ENCODE measurements around the gene GRIK5.
"Not testable (repeated sequence)": the region's sequence is repeated elsewhere in the genome, so short reads cannot be mapped to it uniquely, and the experiment has no call there.

Gene GRIK5

GRCh38 chr19:42069619-42070351 is at the start of gene GRIK5:
Gene GRIK5 (minus strand): TSS chr19:42070206. CDS start chr19:42065770, 4,436 bp downstream.
- in situ Hi-C loops (cut with HindIII; ENCODE audit: low sequenced_read_pairs), result no loop called here

GRCh38 chr19:42117076-42117475 is 47.1 kb upstream of the GRIK5 start:
- in situ Hi-C loops (cut with HindIII; ENCODE audit: low sequenced_read_pairs), result no loop called here

- in situ Hi-C loops (cut with HindIII; ENCODE audit: low sequenced_read_pairs), result no loop called here
Measured at GRCh38 chr19:42116308-42117075, 46.5 kb upstream of the GRIK5 start.

- in situ Hi-C loops (cut with HindIII; ENCODE audit: low sequenced_read_pairs), result no loop called here
Measured at GRCh38 chr19:42115705-42116104, 45.7 kb upstream of the GRIK5 start.

- in situ Hi-C loops (cut with HindIII; ENCODE audit: low sequenced_read_pairs), result no loop called here
Measured at GRCh38 chr19:42115219-42115618, 45.2 kb upstream of the GRIK5 start.

- in situ Hi-C loops (cut with HindIII; ENCODE audit: low sequenced_read_pairs), result no loop called here
Measured at GRCh38 chr19:42114412-42114811, 44.4 kb upstream of the GRIK5 start.

- in situ Hi-C loops (cut with HindIII; ENCODE audit: low sequenced_read_pairs), result no loop called here
Measured at GRCh38 chr19:42113641-42114348, 43.8 kb upstream of the GRIK5 start.

- in situ Hi-C loops (cut with HindIII; ENCODE audit: low sequenced_read_pairs), result no loop called here
Measured at GRCh38 chr19:42111811-42112210, 41.8 kb upstream of the GRIK5 start.

- in situ Hi-C loops (cut with HindIII; ENCODE audit: low sequenced_read_pairs), result no loop called here
Measured at GRCh38 chr19:42111384-42111783, 41.4 kb upstream of the GRIK5 start.

- in situ Hi-C loops (cut with HindIII; ENCODE audit: low sequenced_read_pairs), result no loop called here
Measured at GRCh38 chr19:42110658-42111057, 40.7 kb upstream of the GRIK5 start.

- in situ Hi-C loops (cut with HindIII; ENCODE audit: low sequenced_read_pairs), result no loop called here
Measured at GRCh38 chr19:42109896-42110295, 39.9 kb upstream of the GRIK5 start.

- in situ Hi-C loops (cut with HindIII; ENCODE audit: low sequenced_read_pairs), result no loop called here
Measured at GRCh38 chr19:42108527-42109389, 38.8 kb upstream of the GRIK5 start.

GRCh38 chr19:42105368-42105767 is 35.4 kb upstream of the GRIK5 start:
- in situ Hi-C loops (cut with HindIII; ENCODE audit: low sequenced_read_pairs), result no loop called here

GRCh38 chr19:42102877-42103276 is 32.9 kb upstream of the GRIK5 start:
- in situ Hi-C loops (cut with HindIII; ENCODE audit: low sequenced_read_pairs), result no loop called here

GRCh38 chr19:42100241-42100640 is 30.2 kb upstream of the GRIK5 start:
- in situ Hi-C loops (cut with HindIII; ENCODE audit: low sequenced_read_pairs), result not testable (repeated sequence)

- in situ Hi-C loops (cut with HindIII; ENCODE audit: low sequenced_read_pairs), result no loop called here
Measured at GRCh38 chr19:42099336-42099925, 29.4 kb upstream of the GRIK5 start.

GRCh38 chr19:42098781-42099180 is 28.8 kb upstream of the GRIK5 start:
- in situ Hi-C loops (cut with HindIII; ENCODE audit: low sequenced_read_pairs), result no loop called here

- in situ Hi-C loops (cut with HindIII; ENCODE audit: low sequenced_read_pairs), result no loop called here
Measured at GRCh38 chr19:42097461-42097860, 27.5 kb upstream of the GRIK5 start.

GRCh38 chr19:42096255-42096837 is 26.3 kb upstream of the GRIK5 start:
- in situ Hi-C loops (cut with HindIII; ENCODE audit: low sequenced_read_pairs), result no loop called here

- in situ Hi-C loops (cut with HindIII; ENCODE audit: low sequenced_read_pairs), result no loop called here
Measured at GRCh38 chr19:42095814-42096230, 25.8 kb upstream of the GRIK5 start.

Data from DLD1 (cell line).